Activated CD8-positive, alpha-beta memory T cell treated with anti-CD3 and anti-CD28 coated beads, Interleukin-2, amount 10 ng/mL, durations not matched to agents 7 days and 5 days (primary cell): ENCODE results near the gene FTH1. TPM values are rescaled to one million over a fixed set of nuclear protein-coding genes. Genes with fewer than 3 reads are reported as not detected.
"Not testable (repeated sequence)": the region's sequence is repeated elsewhere in the genome, so short reads cannot be mapped to it uniquely, and the experiment has no call there.

Source experiments
- ATAC-seq: fragments of 150-1000 bp; cut with Tn5 transposase; one replicate; pipeline ENCODE4 v1.10.0; 2021; ENCODE audit warnings: moderate library complexity
- CTCF ChIA-PET: fragments of 350-600 bp; sonication (Branson Sonifier 250); formaldehyde crosslinking; loops from one replicate; lab custom pipeline; 2021; ENCODE audit warnings: antibody characterized with exemption; lab: Charles Lee
- DNase-seq: peaks from one replicate; pipeline ENCODE4 v3.0.0-alpha.2; 2020
- H3K27ac Mint-ChIP-seq: one replicate; pipeline ENCODE4 v1.8.0; 2021; ENCODE audit warnings: mild to moderate bottlenecking, mixed read lengths
- H3K27me3 Mint-ChIP-seq: one replicate; pipeline ENCODE4 v1.8.0; 2021; ENCODE audit warnings: mixed read lengths
- H3K36me3 Mint-ChIP-seq: one replicate; pipeline ENCODE4 v1.8.0; 2021; ENCODE audit warnings: mild to moderate bottlenecking, mixed read lengths
- H3K4me1 Mint-ChIP-seq: one replicate; pipeline ENCODE4 v1.8.0; 2021; ENCODE audit warnings: mixed read lengths
- H3K4me3 Mint-ChIP-seq: one replicate; pipeline ENCODE4 v1.8.0; 2021; ENCODE audit warnings: mild to moderate bottlenecking, moderate library complexity, mixed read lengths
- H3K9me3 Mint-ChIP-seq: one replicate; pipeline ENCODE4 v1.8.0; 2022; ENCODE audit warnings: low read depth, mixed read lengths
- total RNA-seq, 2 experiments: library from RNA; stranded (reverse); gene quantifications; one replicate each; pipeline ENCODE4 v1.2.3, GENCODE V29; 2021

FTH1 gene
- 100 to 1,000 TPM; 740 to 867 TPM for total RNA-seq

DNA sequence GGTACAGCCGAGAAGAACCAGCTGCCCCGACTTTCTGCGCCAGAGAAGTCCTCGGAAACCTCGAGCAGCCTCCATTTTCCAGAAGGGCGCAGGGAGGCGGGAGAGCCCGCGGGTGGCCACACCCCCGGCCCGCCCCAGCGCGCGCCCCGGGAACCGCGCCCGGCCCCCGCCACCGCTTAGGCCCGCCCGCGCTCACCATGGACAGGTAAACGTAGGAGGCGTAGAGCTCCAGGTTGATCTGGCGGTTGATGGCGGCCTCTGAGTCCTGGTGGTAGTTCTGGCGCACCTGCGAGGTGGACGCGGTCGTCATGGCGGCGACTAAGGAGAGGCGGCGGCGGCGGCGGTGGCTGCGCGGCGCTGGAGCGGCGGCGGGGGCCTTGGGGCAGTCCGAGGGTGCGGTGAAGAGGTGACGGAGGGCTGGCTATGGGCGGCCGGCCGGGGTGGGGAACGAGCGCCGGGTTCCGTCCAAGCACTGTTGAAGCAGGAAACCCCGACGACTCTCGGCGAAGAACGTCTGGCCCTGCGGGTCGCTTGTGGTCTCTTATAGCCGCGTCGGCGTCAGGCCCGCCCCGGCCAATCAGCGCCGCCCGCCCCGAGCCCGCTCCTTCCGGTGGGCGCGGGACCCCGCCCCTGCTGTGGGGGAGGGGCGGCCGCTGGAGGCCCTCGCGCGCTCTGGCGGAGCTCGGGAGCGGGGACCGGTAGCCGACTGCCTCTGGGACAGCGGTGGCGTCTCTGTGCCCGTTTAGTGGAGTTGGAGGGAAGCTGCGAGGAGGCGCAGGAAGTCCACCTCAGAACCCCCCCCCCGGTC, at the start of gene FTH1:
TSS of gene FTH1 (minus strand) at position 519 of the 808 bp plus-strand sequence. CDS start at position 310, 209 bp downstream.
- Mint-ChIP-seq H3K27ac (peak within 1 kb of the TSS; percentile 94), H3K4me1 (peaks cover 59% of the 10 kb centered on the region), H3K36me3 (peaks cover 31% of the 10 kb centered on the region), H3K27me3 (no peaks in the 10 kb centered on the region), H3K9me3 (no peaks in the 10 kb centered on the region), H3K4me3 (peak within 1 kb of the TSS; percentile 88)
- ATAC-seq (peak; percentile 79), DNase-seq (peak; percentile 91)
- CTCF ChIA-PET: interaction anchor here (1.3 to 6.6 kb wide), 5 partner anchors 19 to 141 kb away, joined by 4 to 35 read pairs (median 9); no protein-coding TSS in a partner anchor

DNA sequence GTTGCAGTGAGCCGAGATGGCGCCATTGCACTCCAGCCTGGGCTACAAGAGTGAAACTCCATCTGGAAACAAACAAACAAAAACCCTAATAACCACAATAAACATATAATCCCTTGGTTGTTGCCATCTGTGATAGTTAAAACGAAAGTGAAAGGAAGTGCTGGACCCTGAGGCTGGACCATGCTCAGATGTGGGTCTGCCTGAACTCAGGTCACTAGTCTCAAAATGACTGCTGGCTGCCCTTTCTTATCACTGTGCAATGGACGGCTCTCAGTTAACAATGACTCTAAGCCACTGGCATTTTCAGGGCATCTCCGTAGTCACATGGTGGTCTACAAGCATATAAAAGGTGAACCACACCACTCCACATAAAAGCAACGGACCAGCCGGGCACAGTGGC, 48.2 kb upstream of the FTH1 start:
- H3K9me3 Mint-ChIP-seq: no peaks in the 10 kb centered on the region
- DNase-seq (no peak), ATAC-seq (no peak)
- H3K27me3 Mint-ChIP-seq: no peaks in the 10 kb centered on the region
- no peak overlapping the region for H3K27ac Mint-ChIP-seq
- CTCF ChIA-PET: no interaction called here
- H3K4me3 Mint-ChIP-seq: no peak overlapping the region
- H3K4me1 Mint-ChIP-seq: peaks cover 5% of the 10 kb centered on the region
- H3K36me3 Mint-ChIP-seq: no peaks in the 10 kb centered on the region

GRCh38 chr11:62013537-62014476, 46.4 kb upstream of the FTH1 start:
- no peak for ATAC-seq
- CTCF ChIA-PET: no interaction called here
- H3K4me1 Mint-ChIP-seq: peaks cover 3% of the 10 kb centered on the region
- no peak overlapping the region for H3K4me3 Mint-ChIP-seq
- no peaks in the 10 kb centered on the region for H3K27me3 Mint-ChIP-seq
- no peaks in the 10 kb centered on the region for H3K9me3 Mint-ChIP-seq
- no peaks in the 10 kb centered on the region for H3K36me3 Mint-ChIP-seq
- H3K27ac Mint-ChIP-seq: no peak overlapping the region
- no peak for DNase-seq

- H3K4me3 Mint-ChIP-seq: no peak overlapping the region
- no peaks in the 10 kb centered on the region for H3K36me3 Mint-ChIP-seq
- CTCF ChIA-PET: no interaction called here
- H3K27ac Mint-ChIP-seq: no peak overlapping the region
- DNase-seq: no peak
- peaks cover 3% of the 10 kb centered on the region for H3K4me1 Mint-ChIP-seq
- no peaks in the 10 kb centered on the region for H3K27me3 Mint-ChIP-seq
- no peak for ATAC-seq
- no peaks in the 10 kb centered on the region for H3K9me3 Mint-ChIP-seq
Measured at GRCh38 chr11:62012832-62013461, 45.5 kb upstream of the FTH1 start.

GRCh38 chr11:62012451-62012831, 45.0 kb upstream of the FTH1 start:
- Mint-ChIP-seq H3K36me3 (no peaks in the 10 kb centered on the region), H3K4me3 (no peak overlapping the region), H3K27me3 (peaks cover 3% of the 10 kb centered on the region), H3K9me3 (no peaks in the 10 kb centered on the region), H3K27ac (no peak overlapping the region), H3K4me1 (peaks cover 3% of the 10 kb centered on the region)
- CTCF ChIA-PET: no interaction called here
- DNase-seq (no peak), ATAC-seq (no peak)

- H3K4me3 Mint-ChIP-seq: no peak overlapping the region
- no peaks in the 10 kb centered on the region for H3K9me3 Mint-ChIP-seq
- no peak overlapping the region for H3K27ac Mint-ChIP-seq
- H3K4me1 Mint-ChIP-seq: peaks cover 3% of the 10 kb centered on the region
- ATAC-seq: no peak
- CTCF ChIA-PET: interaction anchor here (0.6 kb wide), 1 partner anchor 204 kb away, joined by 3 read pairs; no protein-coding TSS in a partner anchor
- peaks cover 4% of the 10 kb centered on the region for H3K27me3 Mint-ChIP-seq
- no peak for DNase-seq
- no peaks in the 10 kb centered on the region for H3K36me3 Mint-ChIP-seq
Measured at GRCh38 chr11:62011881-62012280, 44.4 kb upstream of the FTH1 start.

DNA sequence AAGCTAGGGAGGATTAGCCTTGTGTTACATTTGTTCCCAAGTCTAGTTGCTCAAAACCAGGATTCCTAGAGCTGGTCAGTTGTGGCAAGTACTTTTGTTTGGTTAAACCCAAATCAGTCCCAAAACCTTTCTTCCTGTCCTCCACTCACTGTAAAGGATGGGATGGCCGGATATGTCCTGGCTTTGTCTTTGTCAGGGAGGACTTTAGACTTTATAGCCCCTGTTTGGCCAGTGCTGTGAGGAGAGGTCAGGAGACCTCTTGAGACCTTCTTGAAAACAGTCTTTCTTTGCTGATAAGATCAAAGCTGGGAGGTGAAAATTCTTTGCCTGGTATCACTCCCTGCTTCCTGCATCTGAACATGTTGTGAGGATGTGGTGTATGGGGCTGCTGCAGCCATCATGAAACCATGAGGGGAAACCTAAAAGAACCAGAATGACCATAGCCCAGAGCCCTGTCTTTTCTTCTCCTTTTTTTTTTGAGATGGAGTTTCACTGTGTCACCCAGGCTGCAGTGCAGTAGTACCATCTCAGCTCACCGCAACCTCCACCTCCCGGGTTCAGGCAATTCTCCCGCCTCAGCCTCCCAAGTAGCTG, 43.6 kb upstream of the FTH1 start:
- Mint-ChIP-seq H3K9me3 (no peaks in the 10 kb centered on the region), H3K4me3 (no peak overlapping the region), H3K27ac (no peak overlapping the region), H3K36me3 (no peaks in the 10 kb centered on the region), H3K4me1 (peaks cover 3% of the 10 kb centered on the region), H3K27me3 (peaks cover 4% of the 10 kb centered on the region)
- CTCF ChIA-PET: interaction anchor here (0.6 to 2.5 kb wide), 3 partner anchors 71 to 203 kb away, joined by 3 to 7 read pairs (median 3); no protein-coding TSS in a partner anchor
- ATAC-seq (no peak), DNase-seq (no peak)

DNA sequence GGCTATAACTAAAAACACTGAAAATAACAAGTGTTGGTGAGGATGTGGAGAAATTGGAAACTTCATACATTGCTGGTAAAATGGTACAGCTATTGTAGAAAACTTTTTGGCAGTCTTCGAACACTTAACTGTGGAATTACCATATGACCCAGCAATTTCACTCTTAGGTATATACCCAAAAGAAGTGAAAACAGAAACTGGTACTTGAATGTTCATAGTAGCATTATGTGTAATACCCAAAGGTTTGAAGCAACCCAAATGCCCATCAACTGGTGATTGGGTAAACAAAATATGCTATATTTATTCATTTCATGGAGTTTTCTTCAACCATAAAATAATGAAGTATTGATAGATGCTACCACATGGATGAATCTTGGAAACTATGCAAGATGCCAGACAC, 40.8 kb upstream of the FTH1 start:
- Mint-ChIP-seq H3K36me3 (no peaks in the 10 kb centered on the region), H3K27ac (no peak overlapping the region), H3K4me3 (no peak overlapping the region), H3K4me1 (peaks cover 3% of the 10 kb centered on the region), H3K9me3 (no peaks in the 10 kb centered on the region), H3K27me3 (peaks cover 4% of the 10 kb centered on the region)
- DNase-seq (no peak), ATAC-seq (no peak)
- CTCF ChIA-PET: no interaction called here

- CTCF ChIA-PET: no interaction called here
- no peaks in the 10 kb centered on the region for H3K36me3 Mint-ChIP-seq
- ATAC-seq: no peak
Measured at GRCh38 chr11:62004473-62004872, 37.0 kb upstream of the FTH1 start.

DNA sequence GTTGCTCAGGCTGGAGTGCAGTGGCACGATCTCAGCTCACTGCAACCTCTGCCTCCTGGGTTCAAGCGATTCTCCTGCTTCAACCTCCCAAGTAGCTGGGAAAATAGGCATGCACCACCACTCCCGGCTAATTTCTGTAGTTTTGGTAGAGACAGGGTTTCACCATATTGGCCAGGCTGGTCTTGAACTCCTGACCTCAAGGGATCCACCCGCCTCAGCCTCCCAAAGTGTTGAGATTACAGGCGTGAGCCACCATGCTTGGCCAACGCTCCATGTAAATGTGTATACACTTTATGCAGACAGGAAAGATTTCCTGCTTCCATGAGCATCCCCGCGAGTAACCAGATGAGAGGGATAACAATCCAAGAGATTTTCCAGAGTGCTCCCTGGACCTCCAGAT, 34.8 kb upstream of the FTH1 start:
- not testable (repeated sequence) for H3K27ac Mint-ChIP-seq, DNase-seq, H3K4me1 Mint-ChIP-seq, H3K9me3 Mint-ChIP-seq, H3K4me3 Mint-ChIP-seq, ATAC-seq, H3K27me3 Mint-ChIP-seq
- peaks cover 10% of the 10 kb centered on the region for H3K36me3 Mint-ChIP-seq
- CTCF ChIA-PET: interaction anchor here (0.7 kb wide), 1 partner anchor 320 kb away, joined by 3 read pairs; no protein-coding TSS in a partner anchor

More at GRCh38 chr11:62004473-62004872, 37.0 kb upstream of the FTH1 start:
- no peak overlapping the region for H3K27ac Mint-ChIP-seq
- peaks cover 4% of the 10 kb centered on the region for H3K27me3 Mint-ChIP-seq
- no peak overlapping the region for H3K4me3 Mint-ChIP-seq
- H3K4me1 Mint-ChIP-seq: no peaks in the 10 kb centered on the region
- no peak for DNase-seq
- no peaks in the 10 kb centered on the region for H3K9me3 Mint-ChIP-seq

DNA sequence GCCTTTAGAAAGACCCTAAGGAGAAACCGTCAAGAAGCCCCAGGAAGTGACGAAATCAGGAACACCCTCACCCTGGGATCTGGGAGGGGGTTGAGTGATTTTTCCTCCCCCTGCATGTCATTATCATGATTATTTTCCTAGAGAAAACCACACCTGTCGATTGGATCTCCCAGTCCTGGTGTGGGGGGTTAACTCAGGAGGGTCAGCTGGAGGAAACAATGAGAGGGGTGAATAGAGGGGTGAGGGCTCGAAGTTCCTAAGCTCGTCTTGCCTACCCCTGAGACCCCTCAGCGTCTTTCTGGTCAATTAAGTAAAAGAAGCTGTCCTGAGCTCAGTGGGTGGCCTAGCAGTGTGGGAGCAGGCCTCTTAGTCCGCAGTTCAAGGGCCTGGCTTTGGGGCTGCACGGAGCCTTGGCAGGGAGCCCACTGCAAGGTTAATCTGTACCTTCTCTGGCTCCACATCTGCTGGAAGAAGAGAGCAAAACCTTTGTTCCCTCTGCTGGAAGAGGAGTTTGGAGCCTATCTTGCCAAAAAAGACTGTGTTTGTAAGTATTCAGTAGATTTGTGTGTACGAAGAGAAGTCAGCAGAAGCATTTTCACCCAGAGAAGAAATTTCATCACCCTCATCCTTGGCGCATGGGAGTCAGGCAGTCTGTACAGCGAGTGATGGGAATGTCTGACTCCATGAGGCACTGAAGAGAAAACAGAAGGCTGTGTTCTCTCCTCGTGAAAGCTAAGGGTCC, 34.2 kb upstream of the FTH1 start:
- DNase-seq (no peak), ATAC-seq (no peak)
- Mint-ChIP-seq H3K4me3 (no peak overlapping the region), H3K27ac (no peak overlapping the region), H3K9me3 (peaks cover 5% of the 10 kb centered on the region), H3K27me3 (no peaks in the 10 kb centered on the region), H3K4me1 (peaks cover 4% of the 10 kb centered on the region), H3K36me3 (peaks cover 10% of the 10 kb centered on the region)
- CTCF ChIA-PET: interaction anchor here (0.7 kb wide), 1 partner anchor 320 kb away, joined by 3 read pairs; no protein-coding TSS in a partner anchor
